ENCODE results near the gene MAP1LC3B. TPM values are rescaled to one million over a fixed set of nuclear protein-coding genes. Genes with fewer than 3 reads are reported as not detected.
A peak's percentile ranks its signal among the peaks of the same experiment; 100 is the strongest.

MAP1LC3B gene
- 81.7 and 82.7 TPM in 2 replicates for polyA plus RNA-seq (2013)

- H3K79me2 ChIP-seq (ENCODE audit: control insufficient read depth, insufficient read depth, low read length, poor library complexity), result peaks cover 13% of the 10 kb centered on the region
- H3K36me3 ChIP-seq (ENCODE audit: control insufficient read depth in 1 of 2, insufficient read depth in 2 of 2, low read length in 2 of 2), result no peaks in the 10 kb centered on the region
- peak within 1 kb of the TSS; percentile 95 for H2BK120ac ChIP-seq (ENCODE audit: insufficient read depth, low read length, poor library complexity)
- H3K4me3 ChIP-seq (ENCODE audit: low read depth, low read length), result peak within 1 kb of the TSS; percentile 98
- peaks cover 8% of the 10 kb centered on the region for H3K79me1 ChIP-seq (ENCODE audit: low read length)
- peak within 1 kb of the TSS; percentile 97 for H4K91ac ChIP-seq (ENCODE audit: low read depth, low read length)
- H2AK5ac ChIP-seq (ENCODE audit: low read length), result peak within 1 kb of the TSS; percentile 83
- H2BK12ac ChIP-seq (ENCODE audit: low read length), result peak within 1 kb of the TSS; percentile 33
- peak within 1 kb of the TSS; percentile 89 for H4K12ac ChIP-seq (ENCODE audit: low read depth, low read length)
- peak within 1 kb of the TSS; percentile 99 for H3K18ac ChIP-seq (ENCODE audit: low read length)
- no peaks in the 10 kb centered on the region for H3K9me3 ChIP-seq (ENCODE audit: insufficient read depth, low read depth, low read length)
- peaks cover 6 to 12% of the 10 kb centered on the region in 2 experiments for H3K4me1 ChIP-seq (ENCODE audit: control insufficient read depth in 1 of 2, insufficient read depth in 2 of 2, low read length in 2 of 2)
- peak within 1 kb of the TSS; percentile 90 for H2AFZ ChIP-seq (ENCODE audit: insufficient read depth, low read length, poor library complexity)
- no peak within 1 kb of the TSS for H3K23ac ChIP-seq (ENCODE audit: low read length)
- no peaks in the 10 kb centered on the region for H3K27me3 ChIP-seq (ENCODE audit: insufficient read depth, low read length)
- peak within 1 kb of the TSS; percentile 96 for H3K9ac ChIP-seq (ENCODE audit: low read length)
- H4K8ac ChIP-seq (ENCODE audit: low read depth, low read length), result peak within 1 kb of the TSS; percentile 98
- no CpG with 5 or more reads among the region's 113 CpGs for WGBS (ENCODE audit: extremely low coverage, insufficient coverage, insufficient read length)
- peak within 1 kb of the TSS; percentile 87 for H3K4ac ChIP-seq (ENCODE audit: low read depth, low read length)
- peak within 1 kb of the TSS; percentile 96 for H2BK5ac ChIP-seq (ENCODE audit: low read depth, low read length, poor library complexity)
- DNase-seq, result peak; percentile 97 to 98
- peak within 1 kb of the TSS; percentile 97 for H3K14ac ChIP-seq (ENCODE audit: low read length)
- peak within 1 kb of the TSS; percentile 93 for H3K27ac ChIP-seq (ENCODE audit: low read depth, low read length)
- peak within 1 kb of the TSS; percentile 92 for H3K4me2 ChIP-seq (ENCODE audit: low read length)
Observed at GRCh38 chr16:87391950-87392820, at the start of gene MAP1LC3B. Gene MAP1LC3B (plus strand): TSS chr16:87392336. CDS start chr16:87392428, 92 bp downstream.

GRCh38 chr16:87342504-87342903 is 49.6 kb upstream of the MAP1LC3B start:
- Histone ChIP-seq H4K12ac (ENCODE audit: low read depth, low read length) (no peak overlapping the region), H4K91ac (ENCODE audit: low read depth, low read length) (no peak overlapping the region), H3K27me3 (ENCODE audit: insufficient read depth, low read length) (no peaks in the 10 kb centered on the region), H3K4me1 (ENCODE audit: control insufficient read depth in 1 of 2, insufficient read depth in 2 of 2, low read length in 2 of 2) (no peaks in the 10 kb centered on the region), H3K9me3 (ENCODE audit: insufficient read depth, low read depth, low read length) (no peaks in the 10 kb centered on the region), H2BK5ac (ENCODE audit: low read depth, low read length, poor library complexity) (no peak overlapping the region), H2AK5ac (ENCODE audit: low read length) (no peak overlapping the region), H3K36me3 (ENCODE audit: control insufficient read depth in 1 of 2, insufficient read depth in 2 of 2, low read length in 2 of 2) (peaks cover 22 to 33% of the 10 kb centered on the region in 2 experiments), H2BK12ac (ENCODE audit: low read length) (no peak overlapping the region), H3K14ac (ENCODE audit: low read length) (no peak overlapping the region), H3K4me2 (ENCODE audit: low read length) (no peak overlapping the region), H3K9ac (ENCODE audit: low read length) (no peak overlapping the region), H3K23ac (ENCODE audit: low read length) (no peak overlapping the region), H3K27ac (ENCODE audit: low read depth, low read length) (no peak overlapping the region), H3K4ac (ENCODE audit: low read depth, low read length) (no peak overlapping the region), H3K79me1 (ENCODE audit: low read length) (no peaks in the 10 kb centered on the region), H3K18ac (ENCODE audit: low read length) (no peak overlapping the region), H2AFZ (ENCODE audit: insufficient read depth, low read length, poor library complexity) (no peak overlapping the region), H4K8ac (ENCODE audit: low read depth, low read length) (no peak overlapping the region), H3K79me2 (ENCODE audit: control insufficient read depth, insufficient read depth, low read length, poor library complexity) (no peaks in the 10 kb centered on the region), H2BK120ac (ENCODE audit: insufficient read depth, low read length, poor library complexity) (no peak overlapping the region), H3K4me3 (ENCODE audit: low read depth, low read length) (no peak overlapping the region)
- DNase-seq, result no peak
- no CpG with 5 or more reads among the region's 20 CpGs for WGBS (ENCODE audit: extremely low coverage, insufficient coverage, insufficient read length)

- H4K8ac ChIP-seq (ENCODE audit: low read depth, low read length), result no peak overlapping the region
- H3K27ac ChIP-seq (ENCODE audit: low read depth, low read length), result no peak overlapping the region
- H4K12ac ChIP-seq (ENCODE audit: low read depth, low read length), result no peak overlapping the region
- no peak overlapping the region for H3K4me2 ChIP-seq (ENCODE audit: low read length)
- no peak overlapping the region for H2BK12ac ChIP-seq (ENCODE audit: low read length)
- no peaks in the 10 kb centered on the region for H3K79me1 ChIP-seq (ENCODE audit: low read length)
- H3K79me2 ChIP-seq (ENCODE audit: control insufficient read depth, insufficient read depth, low read length, poor library complexity), result no peaks in the 10 kb centered on the region
- no peak overlapping the region for H2AK5ac ChIP-seq (ENCODE audit: low read length)
- H4K91ac ChIP-seq (ENCODE audit: low read depth, low read length), result no peak overlapping the region
- H3K4me3 ChIP-seq (ENCODE audit: low read depth, low read length), result no peak overlapping the region
- no peak overlapping the region for H2BK120ac ChIP-seq (ENCODE audit: insufficient read depth, low read length, poor library complexity)
- no peaks in the 10 kb centered on the region for H3K27me3 ChIP-seq (ENCODE audit: insufficient read depth, low read length)
- DNase-seq, result no peak
- no peak overlapping the region for H3K4ac ChIP-seq (ENCODE audit: low read depth, low read length)
- H2AFZ ChIP-seq (ENCODE audit: insufficient read depth, low read length, poor library complexity), result no peak overlapping the region
- H3K9me3 ChIP-seq (ENCODE audit: insufficient read depth, low read depth, low read length), result no peaks in the 10 kb centered on the region
- no peak overlapping the region for H3K18ac ChIP-seq (ENCODE audit: low read length)
- no peak overlapping the region for H3K14ac ChIP-seq (ENCODE audit: low read length)
- no peak overlapping the region for H3K9ac ChIP-seq (ENCODE audit: low read length)
- H3K36me3 ChIP-seq (ENCODE audit: control insufficient read depth in 1 of 2, insufficient read depth in 2 of 2, low read length in 2 of 2), result peaks cover 23 to 31% of the 10 kb centered on the region in 2 experiments
- no CpG with 5 or more reads among the region's 26 CpGs for whole genome bisulfite sequencing (ENCODE audit: extremely low coverage, insufficient coverage, insufficient read length)
- H3K4me1 ChIP-seq (ENCODE audit: control insufficient read depth in 1 of 2, insufficient read depth in 2 of 2, low read length in 2 of 2), result no peaks in the 10 kb centered on the region
- no peak overlapping the region for H3K23ac ChIP-seq (ENCODE audit: low read length)
- H2BK5ac ChIP-seq (ENCODE audit: low read depth, low read length, poor library complexity), result no peak overlapping the region
Observed at GRCh38 chr16:87342978-87343752, 49.0 kb upstream of the MAP1LC3B start.

GRCh38 chr16:87343753-87344050 is 48.4 kb upstream of the MAP1LC3B start:
- no peak overlapping the region for H3K18ac ChIP-seq (ENCODE audit: low read length)
- H3K4me3 ChIP-seq (ENCODE audit: low read depth, low read length), result no peak overlapping the region
- no peak overlapping the region for H3K4me2 ChIP-seq (ENCODE audit: low read length)
- WGBS (ENCODE audit: extremely low coverage, insufficient coverage, insufficient read length), result no CpG with 5 or more reads among the region's 11 CpGs
- H3K79me1 ChIP-seq (ENCODE audit: low read length), result no peaks in the 10 kb centered on the region
- no peak overlapping the region for H4K8ac ChIP-seq (ENCODE audit: low read depth, low read length)
- H2BK120ac ChIP-seq (ENCODE audit: insufficient read depth, low read length, poor library complexity), result no peak overlapping the region
- no peak overlapping the region for H3K4ac ChIP-seq (ENCODE audit: low read depth, low read length)
- no peak overlapping the region for H4K12ac ChIP-seq (ENCODE audit: low read depth, low read length)
- H3K9me3 ChIP-seq (ENCODE audit: insufficient read depth, low read depth, low read length), result no peaks in the 10 kb centered on the region
- no peak overlapping the region for H3K23ac ChIP-seq (ENCODE audit: low read length)
- no peak overlapping the region for H3K27ac ChIP-seq (ENCODE audit: low read depth, low read length)
- DNase-seq, result no peak
- H3K14ac ChIP-seq (ENCODE audit: low read length), result no peak overlapping the region
- H3K27me3 ChIP-seq (ENCODE audit: insufficient read depth, low read length), result no peaks in the 10 kb centered on the region
- H3K9ac ChIP-seq (ENCODE audit: low read length), result no peak overlapping the region
- H3K36me3 ChIP-seq (ENCODE audit: control insufficient read depth in 1 of 2, insufficient read depth in 2 of 2, low read length in 2 of 2), result peaks cover 28 to 36% of the 10 kb centered on the region in 2 experiments
- no peak overlapping the region for H2BK12ac ChIP-seq (ENCODE audit: low read length)
- H2AK5ac ChIP-seq (ENCODE audit: low read length), result no peak overlapping the region
- H3K79me2 ChIP-seq (ENCODE audit: control insufficient read depth, insufficient read depth, low read length, poor library complexity), result no peaks in the 10 kb centered on the region
- no peak overlapping the region for H2BK5ac ChIP-seq (ENCODE audit: low read depth, low read length, poor library complexity)
- H2AFZ ChIP-seq (ENCODE audit: insufficient read depth, low read length, poor library complexity), result no peak overlapping the region
- no peak overlapping the region for H4K91ac ChIP-seq (ENCODE audit: low read depth, low read length)
- no peaks in the 10 kb centered on the region for H3K4me1 ChIP-seq (ENCODE audit: control insufficient read depth in 1 of 2, insufficient read depth in 2 of 2, low read length in 2 of 2)
